GM19372 (cell line): ENCODE results near the gene C20orf96.
A peak's percentile ranks its signal among the peaks of the same experiment; 100 is the strongest.
"Not testable (repeated sequence)": the region's sequence is repeated elsewhere in the genome, so short reads cannot be mapped to it uniquely, and the experiment has no call there.

Experiments used
- ATAC-seq: cut with Tn5 transposase; IDR thresholded peaks from one replicate; pipeline ENCODE4 v1.9.1; 2021; ENCODE audit warnings: mild to moderate bottlenecking, low read depth, moderate library complexity; ENCODE audit not compliant: unreplicated experiment

C20orf96 gene

GRCh38 chr20:286508-286907 lies 4.0 kb downstream of the C20orf96 start:
- ATAC-seq: no peak

DNA sequence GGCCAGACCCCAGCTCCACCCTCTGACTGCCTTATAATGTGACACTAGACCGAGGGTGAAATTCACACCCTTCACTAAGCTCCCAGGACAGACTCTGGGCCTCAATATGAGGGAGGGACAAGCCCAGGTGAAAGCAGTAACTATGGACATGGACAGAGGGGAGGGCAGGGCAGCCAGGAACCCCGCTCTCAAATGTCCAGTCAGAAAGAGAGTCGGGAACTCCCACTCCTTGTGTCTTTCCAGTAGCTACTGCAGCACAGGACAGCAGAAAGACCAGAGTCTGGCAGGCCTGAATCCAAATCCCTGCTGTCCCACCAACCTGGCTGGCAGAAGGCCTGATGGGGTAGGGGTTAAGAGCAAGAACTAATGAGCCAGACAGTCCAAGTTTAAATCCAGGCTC lies 6.4 kb downstream of the C20orf96 start:
- no peak for ATAC-seq

- ATAC-seq: no peak
Measured at GRCh38 chr20:278607-279571, 11.7 kb downstream of the C20orf96 start.

DNA sequence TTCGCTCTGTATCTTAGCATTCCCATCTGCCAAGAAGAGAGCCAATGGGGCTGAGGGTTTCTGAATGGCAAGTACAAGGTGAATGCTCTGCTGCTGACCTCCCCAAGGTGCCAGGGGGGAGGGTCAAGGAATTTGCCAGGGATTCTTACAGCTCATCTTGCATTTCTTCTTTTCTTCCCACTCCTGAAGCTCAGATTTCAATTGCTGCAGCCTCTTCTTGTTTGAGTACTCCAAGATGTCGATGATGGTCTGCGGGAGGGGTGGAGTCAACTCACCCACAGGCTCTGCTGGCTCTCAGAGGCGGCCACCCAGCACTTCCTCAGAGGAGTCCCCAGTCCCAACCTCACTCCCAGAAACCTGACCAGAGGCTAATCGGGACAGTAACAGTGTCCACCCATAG lies 12.4 kb downstream of the C20orf96 start:
- ATAC-seq: no peak

- ATAC-seq: no peak
Measured at GRCh38 chr20:277496-277781, 13.1 kb downstream of the C20orf96 start.

DNA sequence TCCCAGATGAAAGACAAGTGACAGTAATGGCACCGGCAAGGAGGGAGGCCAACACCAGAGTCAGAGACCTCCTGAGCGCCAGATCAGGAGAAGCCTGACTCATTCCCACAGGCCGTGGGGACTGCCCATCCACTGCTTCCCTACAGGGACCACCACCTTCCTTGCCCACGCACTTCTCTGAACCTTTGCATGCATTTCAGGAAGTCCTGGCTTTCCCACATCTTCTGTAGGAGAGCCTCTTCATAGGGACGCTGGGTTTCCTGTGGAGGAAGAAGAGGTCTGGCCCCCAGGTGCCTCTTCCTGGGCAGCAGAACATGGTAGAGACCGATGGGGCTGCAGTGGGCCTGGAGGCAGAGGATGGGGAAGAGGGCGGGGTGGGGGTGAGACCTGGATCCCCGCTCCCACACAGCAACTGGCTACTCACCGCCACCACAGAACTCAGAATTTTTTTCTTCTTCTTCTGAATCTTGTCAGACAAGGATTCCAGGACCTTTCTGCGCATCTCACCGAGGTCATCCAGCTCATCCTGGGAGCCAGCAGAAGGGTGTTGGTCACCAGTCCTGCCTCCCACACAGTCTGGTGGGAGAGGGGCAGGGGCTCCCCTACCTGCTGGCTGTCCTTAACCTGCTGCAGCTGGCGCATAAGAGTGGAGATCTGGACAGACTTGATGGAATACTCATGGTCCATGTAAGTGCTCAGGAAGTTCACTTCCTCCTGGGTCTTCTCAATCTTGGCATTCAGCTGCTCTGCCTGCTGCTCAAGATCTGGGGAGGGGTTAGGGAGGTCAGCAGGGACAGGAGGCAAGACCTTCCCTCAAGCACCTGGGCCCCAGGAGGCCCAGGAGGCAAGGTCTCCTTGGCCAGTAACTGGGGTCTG lies 13.7 kb downstream of the C20orf96 start:
- ATAC-seq: no peak

GRCh38 chr20:275791-276190 lies 14.8 kb downstream of the C20orf96 start:
- ATAC-seq: no peak

GRCh38 chr20:273884-274283 lies 16.7 kb downstream of the C20orf96 start:
- ATAC-seq: no peak

DNA sequence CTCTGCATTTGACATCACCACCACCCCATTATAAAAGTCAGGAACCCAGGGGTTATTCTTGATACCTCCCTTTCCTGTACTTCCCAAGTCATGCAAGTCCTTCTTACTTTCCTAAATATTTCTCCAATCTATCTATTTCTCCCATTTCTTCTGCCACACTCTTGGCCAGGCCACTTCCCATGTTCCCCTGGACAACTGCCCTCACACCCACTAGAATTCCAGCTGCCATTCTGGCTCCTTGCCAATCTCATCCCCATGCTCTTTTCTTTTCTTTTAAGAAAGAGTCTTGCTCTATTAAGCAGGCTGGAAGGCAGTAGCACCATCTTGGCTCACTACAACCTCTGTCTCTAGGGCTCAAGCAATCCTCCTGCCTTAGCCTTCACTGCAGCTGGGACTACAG lies 17.8 kb downstream of the C20orf96 start:
- no peak for ATAC-seq

DNA sequence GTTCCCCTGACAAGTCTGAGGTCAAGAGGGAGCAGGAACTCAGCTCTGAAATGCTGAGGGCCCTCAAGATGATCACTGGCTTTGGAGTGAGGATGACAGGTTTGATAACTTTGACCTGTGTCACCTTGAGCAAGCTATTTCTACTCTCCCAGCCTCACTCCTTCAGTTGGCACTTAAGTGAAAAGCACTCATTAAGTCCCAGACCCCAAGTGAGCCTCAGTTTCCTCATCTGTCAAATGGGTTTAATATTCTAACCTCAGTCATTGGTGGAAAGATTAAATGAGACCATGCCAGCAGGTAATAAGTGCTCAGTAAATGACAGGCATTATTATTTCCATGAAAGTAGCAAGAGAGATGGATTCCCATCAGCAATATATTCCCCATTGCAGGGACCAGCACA lies 19.0 kb downstream of the C20orf96 start:
- ATAC-seq: no peak

DNA sequence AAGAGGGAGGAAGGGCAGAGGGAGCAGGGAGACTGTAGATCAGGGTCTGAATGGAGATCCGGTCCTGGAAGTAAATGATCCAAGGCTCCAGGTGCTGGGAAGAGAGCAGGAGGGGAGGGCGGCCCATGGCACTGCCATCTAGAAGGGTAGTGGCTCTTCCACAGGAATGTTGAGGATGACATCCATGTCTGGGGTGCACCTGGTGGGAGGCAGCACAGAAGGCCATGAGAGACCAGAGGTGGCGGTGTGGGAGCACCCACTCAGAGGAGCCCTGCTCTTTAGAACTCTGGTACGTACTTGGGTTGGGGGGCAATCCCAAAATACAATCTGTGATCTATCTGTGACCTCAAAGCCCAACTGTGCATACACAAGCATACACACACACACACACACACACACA lies 19.5 kb downstream of the C20orf96 start:
- no peak for ATAC-seq

- no peak for ATAC-seq
Measured at GRCh38 chr20:270517-270916, 20.0 kb downstream of the C20orf96 start.

DNA sequence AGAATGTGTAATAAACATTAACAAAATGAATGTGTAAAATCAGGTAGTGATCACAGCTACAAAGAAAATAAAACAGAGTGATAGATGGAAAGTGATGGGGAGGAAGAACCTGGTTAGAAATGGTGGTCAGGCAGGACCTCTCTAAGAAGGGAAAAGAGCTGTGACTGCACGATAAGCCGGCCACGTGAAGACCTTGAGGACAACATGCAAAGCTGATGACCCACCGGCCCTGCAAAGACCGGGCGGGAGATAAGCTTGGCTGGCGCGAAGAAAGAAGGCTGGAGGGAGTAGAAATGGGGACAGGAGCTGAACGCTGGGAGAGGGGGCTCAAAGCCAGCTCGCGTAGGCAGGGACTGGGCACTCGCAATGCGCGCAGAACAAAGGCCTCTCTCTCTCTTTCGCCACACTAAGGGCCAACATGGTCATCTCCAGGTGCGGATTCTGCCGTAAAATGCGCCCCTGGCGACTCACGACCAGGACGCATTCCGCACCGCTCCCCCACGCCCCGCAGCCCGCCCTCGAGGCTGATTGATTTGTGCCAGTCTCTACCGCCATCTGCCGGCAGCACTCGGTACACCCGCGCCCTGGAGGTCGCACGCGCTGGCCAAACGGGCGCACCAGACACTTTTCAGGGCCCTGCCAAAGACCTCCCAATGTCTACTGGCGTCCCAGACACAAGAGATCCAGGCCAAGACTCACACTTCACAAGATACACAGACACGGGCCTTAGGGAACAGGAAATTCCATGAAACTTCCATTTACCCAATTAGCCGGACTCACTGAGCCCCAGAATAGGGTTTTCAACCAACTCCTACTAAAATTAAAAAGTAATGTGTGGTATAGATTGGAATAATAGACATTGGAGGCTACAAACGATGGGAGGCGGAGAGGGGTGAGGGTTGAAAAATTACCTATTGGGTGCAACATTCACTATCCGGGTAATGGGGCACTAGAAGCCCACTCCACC lies 23.7 kb downstream of the C20orf96 start:
- peak; percentile 73 for ATAC-seq

GRCh38 chr20:263701-264100 lies 26.8 kb downstream of the C20orf96 start:
- no peak for ATAC-seq

DNA sequence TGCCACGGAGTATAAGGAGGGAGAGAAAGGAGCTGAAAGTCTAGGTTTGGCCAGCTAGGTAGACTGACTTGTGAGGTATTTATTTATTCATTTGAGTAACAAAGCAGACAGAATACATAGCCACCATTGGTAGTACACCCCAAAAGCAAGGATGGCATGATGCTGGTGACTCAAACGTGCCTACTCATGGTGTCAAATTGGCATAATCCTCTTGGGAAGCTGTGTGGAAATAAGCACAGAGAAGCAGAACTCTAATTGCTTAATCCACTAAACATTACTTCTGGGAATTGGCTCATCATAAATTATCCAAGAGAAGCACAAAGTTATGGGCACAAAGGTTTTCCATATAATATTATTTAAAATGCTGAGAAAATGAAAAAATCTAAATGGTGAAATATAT lies 30.6 kb downstream of the C20orf96 start:
- ATAC-seq: no peak

DNA sequence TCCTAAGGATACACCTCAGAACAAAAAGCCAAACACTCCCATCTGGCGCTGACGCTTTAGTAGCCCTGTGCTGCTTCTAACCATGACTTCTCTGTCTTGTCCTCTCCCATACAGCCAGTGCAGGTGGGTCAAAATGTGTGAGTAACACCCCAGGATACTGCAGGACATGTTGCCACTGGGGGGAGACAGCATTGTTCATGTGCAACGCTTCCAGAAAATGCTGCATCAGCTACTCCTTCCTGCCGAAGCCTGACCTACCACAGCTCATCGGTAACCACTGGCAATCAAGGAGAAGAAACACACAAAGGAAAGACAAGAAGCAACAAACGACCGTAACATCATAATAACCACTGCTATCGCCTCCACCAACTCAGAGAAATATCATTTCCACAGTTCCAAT lies 31.6 kb downstream of the C20orf96 start:
- no peak for ATAC-seq

DNA sequence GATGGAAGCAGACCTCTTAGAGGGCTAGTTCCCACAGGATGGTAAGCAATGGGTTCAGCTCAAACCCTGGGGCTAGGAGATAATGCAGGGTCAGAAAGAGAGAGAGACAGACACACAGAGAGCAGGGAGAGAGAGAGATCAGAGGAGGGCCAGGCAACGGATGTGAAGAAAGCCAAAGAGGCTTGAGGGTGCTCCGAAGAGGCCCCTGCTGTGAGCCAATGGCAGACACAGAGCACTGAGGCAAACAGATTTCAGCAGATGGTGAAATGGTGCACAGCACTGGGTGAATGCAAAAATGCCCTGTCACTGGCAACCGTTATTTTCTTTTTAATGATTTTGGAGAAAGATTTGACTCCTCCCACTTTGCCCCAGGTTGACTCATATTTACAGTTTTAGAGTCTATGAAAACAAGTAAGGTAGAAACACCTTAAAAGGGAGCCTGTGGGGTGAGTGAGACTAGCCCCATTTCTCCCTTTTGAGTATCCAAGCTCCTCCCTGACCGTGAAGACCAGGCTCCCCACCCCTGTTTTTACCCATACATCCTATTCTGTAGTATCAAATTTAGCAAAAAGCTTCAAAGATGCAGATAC lies 32.2 kb downstream of the C20orf96 start:
- no peak for ATAC-seq

DNA sequence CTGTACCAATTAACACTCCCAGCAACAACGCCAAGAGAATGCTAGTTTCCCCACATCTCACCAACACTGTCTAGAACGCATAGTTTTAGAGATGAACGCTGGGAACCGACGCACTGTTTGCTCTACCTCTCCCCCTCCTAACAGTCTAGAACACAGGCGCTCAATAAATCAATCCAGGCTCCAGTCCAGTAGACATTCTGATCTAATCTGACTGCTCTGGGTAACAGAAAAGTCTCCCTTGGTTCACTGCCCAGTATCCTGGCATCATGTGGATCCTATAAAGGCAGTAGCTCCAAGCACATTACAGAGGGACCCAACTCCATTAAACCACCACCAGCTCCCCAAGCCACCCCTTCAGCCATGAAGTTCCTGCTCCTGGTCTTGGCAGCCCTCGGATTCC lies 33.1 kb downstream of the C20orf96 start, which contains the start of gene DEFB132:
Gene DEFB132 (plus strand): TSS at position 306 of the 400 bp plus-strand sequence. CDS start 55 bp downstream, at position 361.
- ATAC-seq: no peak

- ATAC-seq: not testable (repeated sequence)
Measured at GRCh38 chr20:253447-253846, 37.1 kb downstream of the C20orf96 start.

GRCh38 chr20:252801-253200 lies 37.7 kb downstream of the C20orf96 start:
- ATAC-seq: no peak
